GM19452 (cell line): Measurements from ENCODE around the gene MKNK2.
"Not testable (repeated sequence)": the region's sequence is repeated elsewhere in the genome, so short reads cannot be mapped to it uniquely, and the experiment has no call there.

Source experiments
- ATAC-seq: cut with Tn5 transposase; IDR thresholded peaks from one replicate; pipeline ENCODE4 v1.9.1; 2021; ENCODE audit not compliant: unreplicated experiment

Gene MKNK2

GRCh38 chr19:1997353-1998233, 53.5 kb downstream of the MKNK2 start:
- no peak for ATAC-seq

GRCh38 chr19:1992759-1993260, 58.2 kb downstream of the MKNK2 start:
- no peak for ATAC-seq

GRCh38 chr19:1991018-1991913, 59.8 kb downstream of the MKNK2 start:
- no peak for ATAC-seq

DNA sequence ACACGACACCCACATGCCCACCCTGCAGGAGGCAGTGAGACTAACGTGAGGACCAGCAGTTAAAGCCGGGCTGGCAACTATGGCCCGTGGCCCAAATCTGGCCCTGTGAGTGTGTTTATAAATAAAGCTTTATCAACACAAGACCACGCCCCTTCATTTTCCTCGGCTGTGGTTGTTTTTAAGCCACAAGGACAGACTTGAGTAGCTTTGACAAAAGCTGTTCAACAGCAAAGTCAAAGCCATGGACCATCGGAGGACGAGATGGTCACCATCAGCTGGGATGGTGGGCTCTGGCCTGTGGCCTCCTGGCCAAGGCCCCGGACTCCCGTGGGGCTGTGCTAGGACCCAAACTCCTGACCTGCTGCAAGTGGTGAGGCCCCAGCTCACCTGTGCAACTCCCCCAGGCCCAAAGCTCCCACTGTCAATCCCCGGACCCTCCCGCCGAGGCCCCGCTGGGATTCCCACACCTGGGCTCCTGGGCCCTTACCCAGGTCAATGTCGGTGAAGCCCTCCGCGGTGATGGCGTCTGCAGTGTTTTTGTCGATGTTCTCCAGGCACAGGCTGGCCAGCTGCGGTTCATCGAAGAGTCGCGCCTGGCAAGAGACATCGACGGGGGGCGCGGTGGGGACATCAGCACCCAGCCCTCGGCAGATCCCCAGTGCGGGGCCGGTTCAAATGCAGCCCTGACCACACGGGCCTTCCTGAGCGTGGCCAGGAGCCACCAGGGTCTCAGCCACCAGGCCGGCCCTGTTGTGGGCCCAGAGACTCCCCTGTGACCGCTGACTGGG, 60.6 kb downstream of the MKNK2 start:
- ATAC-seq = no peak

DNA sequence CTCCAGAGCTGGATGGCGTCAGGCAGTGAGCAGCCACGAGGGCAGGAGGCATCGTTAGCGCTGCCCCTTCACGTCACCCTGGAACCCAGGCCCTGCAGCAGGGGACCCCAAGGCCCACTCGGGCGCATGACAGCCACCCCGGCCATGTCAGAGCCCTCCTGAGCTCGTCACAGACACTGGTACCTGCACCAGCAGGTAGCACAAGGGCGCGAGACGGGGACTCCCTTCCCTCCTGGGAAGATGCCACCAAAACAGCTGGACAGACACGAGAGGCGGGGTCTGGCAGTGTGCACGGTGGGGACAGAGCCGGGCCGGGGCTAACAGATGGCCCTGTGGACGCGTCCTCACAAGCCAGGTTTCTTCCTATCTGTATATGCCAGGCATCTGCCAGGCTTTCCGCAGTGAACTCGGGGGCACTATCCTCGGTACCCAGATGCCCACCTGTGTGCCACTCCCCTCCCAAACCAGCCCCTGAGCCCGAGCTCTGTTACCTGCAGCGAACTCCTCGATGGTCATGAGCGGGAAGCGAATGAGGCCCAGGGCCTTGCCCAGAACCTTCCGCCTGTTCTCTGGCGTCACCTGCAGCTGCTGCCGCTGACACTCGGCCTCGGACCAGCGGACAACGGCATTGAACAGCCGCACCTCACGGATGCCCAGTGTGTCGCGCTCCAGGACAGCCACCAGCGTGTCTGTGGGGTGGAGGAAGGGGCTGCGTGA, 61.4 kb downstream of the MKNK2 start:
- ATAC-seq = no peak

GRCh38 chr19:1988464-1988863, 62.6 kb downstream of the MKNK2 start:
- ATAC-seq = not testable (repeated sequence)
